Stimulated activated CD4-positive, alpha-beta T cell treated with anti-CD3 and anti-CD28 coated beads, Interleukin-1b, Interleukin-23, amount 100 ng/mL, for 4 hours (primary cell): ENCODE data around the gene SNX5.

Source experiments
- DNase-seq, 2 donors: peaks; one replicate each; pipeline ENCODE4 v3.0.0-alpha.2; 2020; ENCODE audit warnings: low read depth in 2 of 2

The SNX5 gene

DNA sequence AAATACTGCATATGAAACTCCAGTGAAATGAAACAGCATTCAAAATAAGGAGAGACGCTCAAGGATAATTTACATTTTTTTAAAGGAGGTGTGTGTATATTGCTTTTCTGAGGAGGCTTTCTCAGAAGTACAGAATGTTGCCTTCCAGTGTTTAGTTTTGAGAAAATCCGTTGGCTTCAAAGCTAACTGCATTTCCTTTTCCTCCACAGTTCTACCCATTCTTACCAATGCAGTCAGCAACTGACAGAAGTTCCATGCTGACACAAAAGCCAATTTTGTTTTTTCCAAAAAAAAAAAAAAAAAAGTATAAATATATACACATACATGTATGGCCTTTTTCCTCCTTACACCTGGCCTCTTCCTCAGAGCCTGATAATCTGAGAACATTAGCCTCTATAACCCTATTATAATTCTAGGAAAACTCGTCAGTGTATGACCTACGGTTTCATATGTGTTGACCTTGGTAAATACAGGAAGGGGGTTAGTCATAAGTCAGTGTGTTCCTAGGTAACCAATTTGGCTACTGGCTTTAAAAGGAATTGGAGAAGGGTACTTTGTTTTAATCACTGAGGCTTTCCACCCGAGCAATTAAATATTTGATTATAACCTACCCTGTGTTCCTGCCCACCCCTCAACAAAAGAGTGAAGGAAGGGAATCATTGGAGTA is 24.4 kb upstream of the SNX5 start:
- no peak for DNase-seq

- no peak for DNase-seq
Measured at GRCh38 chr20:17992224-17992637, 23.6 kb upstream of the SNX5 start.

- DNase-seq: no peak
Measured at GRCh38 chr20:17990278-17990972, 21.8 kb upstream of the SNX5 start.

DNA sequence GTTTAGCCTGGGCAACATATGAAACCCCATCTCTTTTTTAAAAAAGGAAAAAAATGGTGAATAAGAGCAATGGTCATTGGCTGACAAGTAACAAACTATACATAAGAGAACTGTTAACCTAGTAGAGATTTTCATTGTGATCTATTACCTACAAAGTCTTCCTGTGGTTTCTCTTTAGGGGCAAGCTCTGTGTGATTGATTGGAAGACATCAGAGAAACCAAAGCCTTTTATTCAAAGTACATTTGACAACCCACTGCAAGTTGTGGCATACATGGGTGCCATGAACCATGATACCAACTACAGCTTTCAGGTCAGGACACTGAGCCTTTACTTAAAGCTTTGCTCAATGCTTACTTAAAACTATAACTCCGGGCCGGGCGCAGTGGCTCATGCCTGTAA is 19.4 kb upstream of the SNX5 start:
- no peak for DNase-seq

- DNase-seq: no peak
Measured at GRCh38 chr20:17985388-17986018, 16.9 kb upstream of the SNX5 start.

- DNase-seq: no peak
Measured at GRCh38 chr20:17976305-17976704, 7.7 kb upstream of the SNX5 start.

GRCh38 chr20:17972121-17972520 is 3.5 kb upstream of the SNX5 start:
- no peak for DNase-seq

GRCh38 chr20:17971300-17972013 is 2.9 kb upstream of the SNX5 start:
- DNase-seq: no peak

DNA sequence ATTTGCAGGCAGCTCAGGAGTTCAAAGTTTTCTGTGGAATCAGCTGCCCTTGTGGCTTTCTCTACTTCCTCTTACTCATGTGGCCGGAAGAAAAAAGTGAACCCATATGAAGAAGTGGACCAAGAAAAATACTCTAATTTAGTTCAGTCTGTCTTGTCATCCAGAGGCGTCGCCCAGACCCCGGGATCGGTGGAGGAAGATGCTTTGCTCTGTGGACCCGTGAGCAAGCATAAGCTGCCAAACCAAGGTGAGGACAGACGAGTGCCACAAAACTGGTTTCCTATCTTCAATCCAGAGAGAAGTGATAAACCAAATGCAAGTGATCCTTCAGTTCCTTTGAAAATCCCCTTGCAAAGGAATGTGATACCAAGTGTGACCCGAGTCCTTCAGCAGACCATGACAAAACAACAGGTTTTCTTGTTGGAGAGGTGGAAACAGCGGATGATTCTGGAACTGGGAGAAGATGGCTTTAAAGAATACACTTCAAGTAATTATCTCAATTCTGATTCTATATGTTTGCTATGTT is 1.4 kb upstream of the SNX5 start:
- no peak for DNase-seq

DNA sequence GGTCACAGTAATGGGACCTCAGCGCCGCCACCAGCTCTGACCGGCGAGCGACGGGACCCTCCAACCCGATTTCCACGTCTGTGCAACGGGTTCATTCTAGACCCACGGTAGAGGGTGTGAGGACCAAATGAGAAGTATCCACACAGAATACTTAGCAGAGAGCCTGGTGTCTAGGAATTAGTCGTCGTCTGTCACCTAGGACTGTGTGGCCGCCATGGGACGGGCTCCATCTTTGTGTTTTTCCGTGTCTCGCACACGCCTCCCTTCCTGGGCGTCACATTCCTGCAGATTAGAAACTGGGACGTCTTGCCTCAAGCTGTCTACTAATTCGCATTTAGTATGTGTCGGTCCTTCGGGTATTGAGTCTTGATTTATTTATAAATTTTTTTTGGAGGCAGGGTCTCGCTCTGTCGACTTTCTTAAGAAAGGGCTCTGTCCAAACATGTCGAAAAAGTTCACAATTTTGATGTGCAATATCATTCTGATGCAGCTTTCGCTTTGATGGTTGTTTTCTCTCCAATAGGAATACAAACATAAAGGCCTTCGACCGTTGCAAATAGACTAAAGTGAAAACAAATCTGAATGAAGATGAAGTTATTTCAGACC is 787 bp upstream of the SNX5 start:
- no peak for DNase-seq

- peak in 1 of 2 donors; percentile 35 for DNase-seq
Measured at GRCh38 chr20:17967521-17968365, 851 bp downstream of the SNX5 start.

GRCh38 chr20:17966432-17967310 is 1.9 kb downstream of the SNX5 start:
- no peak for DNase-seq

GRCh38 chr20:17965042-17965697 is 3.4 kb downstream of the SNX5 start:
- DNase-seq: no peak

- DNase-seq: no peak
Measured at GRCh38 chr20:17964632-17965031, 4.0 kb downstream of the SNX5 start.

- DNase-seq: no peak
Measured at GRCh38 chr20:17964073-17964472, 4.5 kb downstream of the SNX5 start.

DNA sequence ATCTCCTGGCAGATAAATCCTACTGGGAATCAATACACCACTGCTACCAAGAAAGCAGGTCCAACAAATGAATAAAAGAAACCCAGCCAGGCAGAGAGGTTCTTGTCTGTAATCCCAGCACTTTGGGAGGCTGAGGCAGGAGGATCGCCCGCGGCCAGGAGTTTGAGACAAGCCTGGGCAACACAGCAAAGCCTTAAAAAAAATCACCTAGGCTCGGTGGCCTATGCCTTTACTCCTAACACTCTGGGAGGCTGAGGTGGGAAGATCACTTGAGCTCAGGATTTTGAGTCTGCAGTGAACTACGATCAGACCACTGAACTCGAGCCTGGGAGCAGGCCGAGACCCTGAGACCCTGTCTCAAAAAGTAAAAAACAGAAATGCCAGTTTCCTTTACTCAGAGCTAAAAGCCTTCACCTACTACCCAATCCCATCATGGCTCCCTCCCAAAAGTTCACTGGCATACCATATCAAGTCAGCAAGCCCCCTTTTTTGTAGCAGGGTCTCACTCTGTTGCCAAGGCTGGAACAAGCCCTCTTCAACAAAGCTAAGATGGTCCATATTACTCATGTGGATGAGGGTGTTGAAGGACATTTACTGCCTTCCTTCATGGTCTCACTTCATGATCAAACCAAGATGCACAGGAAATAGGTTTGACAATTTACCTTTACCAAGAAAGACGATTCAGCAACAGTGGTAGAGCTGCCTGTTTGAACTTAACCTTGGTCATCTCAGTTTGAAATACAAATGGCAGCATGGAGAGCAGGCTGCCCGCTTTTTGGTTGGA is 5.3 kb downstream of the SNX5 start:
- DNase-seq: no peak

- no peak for DNase-seq
Measured at GRCh38 chr20:17961587-17961940, 7.0 kb downstream of the SNX5 start.

DNA sequence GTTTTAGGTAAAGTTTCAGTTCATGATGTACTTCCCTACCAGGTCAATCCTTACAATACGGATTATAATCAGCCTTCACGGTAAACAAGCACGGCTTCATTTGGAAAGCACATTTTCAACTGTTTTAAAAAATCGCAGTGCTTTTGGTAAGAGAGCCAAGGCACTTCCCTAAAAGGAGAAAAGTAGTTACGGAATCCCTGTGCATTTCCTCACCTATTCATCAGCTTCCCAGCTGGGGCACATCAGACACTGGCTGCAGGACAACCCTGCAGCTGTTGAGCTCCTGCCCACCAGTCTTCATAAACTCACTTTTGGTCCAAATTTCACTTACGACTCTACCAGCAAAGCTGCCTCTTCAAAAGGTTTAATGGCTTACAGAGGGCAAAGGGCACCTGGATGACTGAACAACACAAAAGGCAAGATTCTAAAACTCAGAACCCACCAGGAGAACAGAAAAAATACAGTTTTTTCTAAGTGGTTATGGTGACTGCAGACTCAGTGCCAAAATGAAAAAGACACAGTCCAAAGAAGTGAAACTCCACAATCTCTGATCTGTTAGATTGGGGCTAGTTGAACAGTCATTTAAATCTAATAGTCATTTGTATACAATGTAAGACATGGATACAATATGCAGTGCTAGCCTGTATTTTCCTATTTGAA is 7.5 kb downstream of the SNX5 start:
- DNase-seq: no peak
